Keratinocyte (primary cell): ENCODE data around the gene NIPA2. TPM values are rescaled to one million over a fixed set of nuclear protein-coding genes. Genes with fewer than 3 reads are reported as not detected.

Experiments
- DNase-seq: peaks from one replicate; pipeline ENCODE4 v3.0.0-alpha.2; 2011; ENCODE audit warnings: low read depth, missing footprints, low spot score
- FAIRE-seq: peaks from 2 replicates; lab custom pipeline; 2011; peaks lifted over from hg19 to GRCh38; lab: Jason Lieb, UNC
- H2AFZ ChIP-seq: 2 replicates; pipeline ENCODE4 v1.6.0; 2012; ENCODE audit warnings: low read length, control low read depth, inconsistent platforms; ENCODE audit not compliant: control insufficient read depth
- H3K27ac ChIP-seq: 2 replicates; pipeline ENCODE4 v1.5.1; 2011; ENCODE audit warnings: low read length; ENCODE audit not compliant: control insufficient read depth, insufficient read depth
- H3K27me3 ChIP-seq: 3 replicates; pipeline ENCODE4 v1.6.0; 2011; ENCODE audit warnings: low read length; ENCODE audit not compliant: control insufficient read depth, insufficient read depth; ENCODE audit errors: extremely low read depth
- H3K36me3 ChIP-seq, 2 experiments: 2 replicates in 1 of 2; 3 replicates in 1 of 2; pipeline ENCODE4 v1.5.1; 2011; ENCODE audit warnings: low read length in 2 of 2, mild to moderate bottlenecking in 1 of 2; ENCODE audit not compliant: control insufficient read depth in 2 of 2, insufficient read depth in 2 of 2; ENCODE audit errors: extremely low read depth in 1 of 2
- H3K4me1 ChIP-seq: 3 replicates; pipeline ENCODE4 v1.5.1; 2011; ENCODE audit warnings: low read length; ENCODE audit not compliant: control insufficient read depth, insufficient read depth; ENCODE audit errors: extremely low read depth
- H3K4me2 ChIP-seq: 3 replicates; pipeline ENCODE4 v1.6.0; 2011; ENCODE audit warnings: low read depth, low read length; ENCODE audit not compliant: control insufficient read depth, insufficient read depth; ENCODE audit errors: extremely low read depth
- H3K4me3 ChIP-seq, 3 experiments: fragments of 200-600 bp in 1 of 3; sonication (generic) in 1 of 3; 2 replicates in 2 of 3; 3 replicates in 1 of 3; pipeline ENCODE4 v1.5.1; 2011 to 2016; ENCODE audit warnings: low read length in 3 of 3, mild to moderate bottlenecking in 3 of 3, control low read depth in 2 of 3, inconsistent platforms in 1 of 3, low read depth in 1 of 3, mixed read lengths in 1 of 3, mixed run types in 1 of 3, moderate library complexity in 1 of 3; ENCODE audit not compliant: control insufficient read depth in 2 of 3, insufficient read depth in 2 of 3; ENCODE audit errors: extremely low read depth in 1 of 3
- H3K79me2 ChIP-seq: 2 replicates; pipeline ENCODE4 v1.6.0; 2012; ENCODE audit warnings: low read length; ENCODE audit not compliant: control insufficient read depth, insufficient read depth
- H3K9ac ChIP-seq: 3 replicates; pipeline ENCODE4 v1.6.0; 2011; ENCODE audit warnings: low read length; ENCODE audit not compliant: control insufficient read depth, insufficient read depth; ENCODE audit errors: extremely low read depth
- H3K9me1 ChIP-seq: 3 replicates; pipeline ENCODE4 v1.6.0; 2011; ENCODE audit warnings: low read length; ENCODE audit not compliant: control insufficient read depth, insufficient read depth; ENCODE audit errors: extremely low read depth
- H3K9me3 ChIP-seq: 2 replicates; pipeline ENCODE4 v1.5.1; 2012; ENCODE audit warnings: low read depth, low read length; ENCODE audit not compliant: control insufficient read depth
- H4K20me1 ChIP-seq: 3 replicates; pipeline ENCODE4 v1.6.0; 2011; ENCODE audit warnings: low read length; ENCODE audit not compliant: control insufficient read depth, insufficient read depth; ENCODE audit errors: extremely low read depth
- CTCF ChIP-seq, 3 experiments: IDR thresholded peaks in 1 of 3; conservative IDR thresholded peaks in 1 of 3; optimal IDR thresholded peaks in 1 of 3; 2 replicates in 2 of 3; 3 replicates in 1 of 3; pipeline versions ENCODE3 to v1.5.1; 2011; ENCODE audit warnings: low read length in 3 of 3, mild to moderate bottlenecking in 3 of 3, moderate library complexity in 2 of 3, control low read depth in 1 of 3, inconsistent platforms in 1 of 3; ENCODE audit not compliant: insufficient read depth in 2 of 3; ENCODE audit errors: extremely low read depth in 1 of 3
- EZH2 ChIP-seq: IDR thresholded peaks from one replicate; pipeline ENCODE4 v1.6.1; 2012; ENCODE audit warnings: inconsistent platforms, mild to moderate bottlenecking, low read length, moderate library complexity
- dilution Hi-C: fragments of 300-500 bp; cut with MboI; formaldehyde crosslinking; loops from one replicate; pipeline ENCODE4 v1.7.0; 2020; ENCODE audit warnings: low sequenced_read_pairs; ENCODE audit not compliant: extremely low pct_ligation_motif_present
- polyA plus RNA-seq, 5 experiments: library from polyadenylated mRNA; depleted of rRNA in 3 of 5; stranded (reverse) in 3 of 5; stranded (forward) in 1 of 5; unstranded in 1 of 5; fragments of >200 nt; gene quantifications; 1 replicate in 1 of 5; 2 replicates in 3 of 5; 3 replicates in 1 of 5; pipeline versions ENCODE4 v1.2.1 to v1.2.3, GENCODE V29; 2011 to 2012; ENCODE audit warnings: missing spikeins in 2 of 5, low read depth in 1 of 5, low replicate concordance in 1 of 5

The NIPA2 gene
- polyA plus RNA-seq, 1 donor (not counting 4 experiments of a cell fraction or from before 2014, with no cell fraction given) = 81.2 TPM

GRCh38 chr15:22823495-22824128 lies 14.9 kb upstream of the NIPA2 start:
- no peaks in the 10 kb centered on the region for H3K79me2 ChIP-seq
- H3K4me3 ChIP-seq = no peak overlapping the region
- no peaks in the 10 kb centered on the region for H3K4me1 ChIP-seq
- H3K27me3 ChIP-seq = no peaks in the 10 kb centered on the region
- DNase-seq (no peak), FAIRE-seq (no peak)
- H3K9me1 ChIP-seq = no peaks in the 10 kb centered on the region
- no peak overlapping the region for H3K27ac ChIP-seq
- dilution Hi-C loops = no loop called here
- H3K36me3 ChIP-seq = peaks cover 10 to 18% of the 10 kb centered on the region in 2 experiments
- no peak for TF ChIP-seq EZH2
- TF ChIP-seq CTCF (optimal IDR thresholded peaks at IDR 0.05 in 1 of 3, IDR thresholded peaks at IDR 0.05 in 1 of 3, conservative IDR thresholded peaks at IDR 0.05 in 1 of 3; ENCODE audit: extremely low read depth in 1 of 3, insufficient read depth in 2 of 3, low read length in 3 of 3) = no peak
- no peak overlapping the region for H3K4me2 ChIP-seq
- no peak overlapping the region for H3K9ac ChIP-seq
- H3K9me3 ChIP-seq = no peaks in the 10 kb centered on the region
- no peaks in the 10 kb centered on the region for H4K20me1 ChIP-seq
- no peak overlapping the region for H2AFZ ChIP-seq

GRCh38 chr15:22827125-22827524 lies 11.3 kb upstream of the NIPA2 start:
- TF ChIP-seq EZH2 (no peak), CTCF (optimal IDR thresholded peaks at IDR 0.05 in 1 of 3, IDR thresholded peaks at IDR 0.05 in 1 of 3, conservative IDR thresholded peaks at IDR 0.05 in 1 of 3; ENCODE audit: extremely low read depth in 1 of 3, insufficient read depth in 2 of 3, low read length in 3 of 3) (no peak)
- dilution Hi-C loops = no loop called here
- FAIRE-seq (no peak), DNase-seq (no peak)
- Histone ChIP-seq H3K9me1 (no peaks in the 10 kb centered on the region), H3K4me1 (no peaks in the 10 kb centered on the region), H3K27me3 (no peaks in the 10 kb centered on the region), H4K20me1 (no peaks in the 10 kb centered on the region), H3K4me3 (no peak overlapping the region), H3K9me3 (no peaks in the 10 kb centered on the region), H3K4me2 (no peak overlapping the region), H2AFZ (no peak overlapping the region), H3K27ac (no peak overlapping the region), H3K9ac (no peak overlapping the region), H3K79me2 (no peaks in the 10 kb centered on the region), H3K36me3 (peaks cover 0 to 12% of the 10 kb centered on the region in 2 experiments)
